ENCODE measurements around the gene CARMIL3.
"Not testable (repeated sequence)": the region's sequence is repeated elsewhere in the genome, so short reads cannot be mapped to it uniquely, and the experiment has no call there.

DNA sequence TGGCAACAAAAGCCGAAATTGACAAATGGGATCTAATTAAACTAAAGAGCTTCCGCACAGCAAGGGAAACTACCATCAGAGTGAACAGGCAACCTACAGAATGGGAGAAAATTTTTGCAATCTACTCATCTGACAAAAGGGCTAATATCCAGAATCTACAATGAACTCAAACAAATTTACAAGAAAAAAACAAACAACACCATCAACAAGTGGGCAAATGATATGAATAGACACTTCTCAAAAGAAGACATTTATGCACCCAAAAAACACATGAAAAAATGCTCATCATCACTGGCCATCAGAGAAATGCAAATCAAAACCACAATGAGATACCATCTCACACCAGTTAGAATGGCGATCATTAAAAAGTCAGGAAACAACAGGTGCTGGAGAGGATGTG, 22.1 kb upstream of the CARMIL3 start:
- not testable (repeated sequence) for TF ChIP-seq CTCF (IDR thresholded peaks at IDR 0.05; ENCODE audit: low read depth, low read length); EZH2phosphoT487 (IDR thresholded peaks at IDR 0.05; ENCODE audit: low read depth)
